DMS 273 (cell line): ENCODE results near the gene ZBED1.
"Not testable (repeated sequence)": the region's sequence is repeated elsewhere in the genome, so short reads cannot be mapped to it uniquely, and the experiment has no call there.

Experiments used
- DNase-seq: peaks from one replicate; lab custom pipeline; 2025; ENCODE audit not compliant: unreplicated experiment; lab: John Stamatoyannopoulos, UW

The ZBED1 gene

GRCh38 chrX:2477313-2477712 is 23.5 kb downstream of the ZBED1 start:
- DNase-seq, result not testable (repeated sequence)

DNA sequence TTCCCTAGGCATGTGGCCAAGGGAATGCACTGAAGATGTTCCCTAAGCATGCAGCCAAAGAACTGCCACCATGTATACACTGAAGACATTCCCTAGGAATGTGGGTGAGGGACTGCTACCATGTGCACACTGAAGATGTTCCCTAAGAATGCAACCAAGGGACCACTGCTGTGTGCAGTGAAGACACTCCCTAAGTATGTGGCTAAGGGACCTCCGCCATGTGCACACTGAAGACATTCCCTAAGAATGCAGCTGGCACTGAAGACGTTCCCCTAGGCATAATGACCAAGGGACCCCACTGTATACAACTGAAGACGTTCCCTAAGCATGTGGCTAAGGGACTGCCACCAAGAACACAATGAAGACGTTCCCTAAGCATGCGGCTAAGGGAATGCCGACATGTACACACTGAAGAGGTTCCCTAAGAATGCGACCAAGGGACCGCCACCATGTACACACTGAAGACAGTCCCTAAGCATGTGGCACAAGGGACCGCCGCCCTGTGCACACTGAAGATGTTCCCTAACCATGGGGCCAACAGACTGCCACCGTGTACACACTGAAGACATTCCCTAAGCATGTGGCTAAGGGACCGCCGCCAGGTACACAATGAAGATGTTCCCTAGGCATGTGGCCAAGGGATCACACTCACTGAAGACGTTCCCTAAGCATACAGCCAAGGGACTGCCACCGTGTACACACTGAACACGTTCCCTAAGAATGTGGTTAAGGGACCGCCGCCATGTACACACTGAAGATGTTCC is 25.6 kb downstream of the ZBED1 start:
- DNase-seq, result no peak

DNA sequence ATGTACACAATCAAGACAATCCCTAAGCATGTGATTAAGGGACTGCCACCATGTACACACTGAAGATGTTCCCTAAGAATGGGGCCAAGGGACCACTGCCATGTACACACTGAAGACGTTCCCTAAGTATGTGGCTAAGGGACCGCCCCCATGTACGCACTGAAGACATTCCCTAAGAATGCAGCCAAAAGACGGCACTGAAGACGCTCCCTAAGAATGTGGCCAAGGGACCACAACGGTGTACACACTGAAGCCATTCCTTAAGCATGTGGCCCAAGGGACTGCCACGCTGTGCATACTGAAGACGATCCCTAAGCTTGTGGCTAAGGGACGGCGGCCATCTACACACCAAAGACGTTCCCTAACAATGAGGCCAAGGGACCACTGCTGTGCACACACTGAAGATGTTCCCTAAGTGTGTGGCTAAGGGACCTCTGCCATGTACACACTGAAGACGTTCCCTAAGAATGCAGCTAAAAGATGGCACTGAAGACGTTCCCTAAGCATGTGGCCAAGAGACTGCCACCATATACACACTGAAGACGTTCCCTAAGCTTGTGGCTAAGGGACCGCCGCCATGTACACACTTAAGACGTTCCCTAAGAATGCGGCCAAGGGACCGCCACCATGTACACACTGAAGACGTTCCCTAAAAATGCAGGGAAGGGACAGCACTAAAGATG is 26.4 kb downstream of the ZBED1 start:
- no peak for DNase-seq

- DNase-seq, result not testable (repeated sequence)
Measured at GRCh38 chrX:2473064-2473463, 27.7 kb downstream of the ZBED1 start.

GRCh38 chrX:2471641-2472040 is 29.1 kb downstream of the ZBED1 start:
- no peak for DNase-seq

DNA sequence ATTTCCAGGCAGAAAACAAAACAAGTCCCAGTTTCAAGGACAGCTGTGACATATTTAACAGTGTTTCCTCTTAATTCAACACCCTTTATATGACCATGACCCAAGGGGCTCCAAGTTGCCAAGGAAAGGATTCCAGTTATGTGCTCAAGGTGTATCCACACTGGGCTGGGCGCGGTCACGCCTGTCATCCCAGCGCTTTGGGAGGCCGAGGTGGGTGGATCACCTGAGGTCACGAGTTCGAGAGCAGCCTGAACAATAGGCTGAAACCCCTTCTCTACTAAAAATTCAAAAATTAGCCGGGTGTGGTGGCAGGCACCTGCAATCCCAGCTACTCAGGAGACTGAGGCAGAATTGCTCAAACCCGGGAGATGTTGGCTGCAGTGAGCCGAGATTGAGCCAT is 29.6 kb downstream of the ZBED1 start:
- DNase-seq, result not testable (repeated sequence)

DNA sequence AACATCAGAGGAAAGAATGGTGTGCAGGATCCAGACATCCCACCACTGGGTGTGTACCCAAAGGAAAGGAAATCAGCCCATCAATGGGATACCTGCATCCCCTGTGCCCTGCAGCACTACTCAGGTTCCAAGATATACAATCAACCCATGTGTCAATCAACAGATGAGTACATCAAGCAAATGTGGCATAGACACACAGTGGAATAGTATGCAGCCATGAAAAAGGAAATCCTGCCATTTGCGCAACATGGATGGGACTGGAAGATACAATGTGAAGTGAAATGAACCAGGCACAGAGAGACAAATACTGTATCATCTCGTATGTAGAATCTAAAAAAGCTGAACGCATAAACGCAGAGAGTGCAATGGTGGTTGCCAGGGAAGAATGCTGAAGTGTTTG is 30.9 kb downstream of the ZBED1 start:
- not testable (repeated sequence) for DNase-seq

- no peak for DNase-seq
Measured at GRCh38 chrX:2469196-2469685, 31.5 kb downstream of the ZBED1 start.

DNA sequence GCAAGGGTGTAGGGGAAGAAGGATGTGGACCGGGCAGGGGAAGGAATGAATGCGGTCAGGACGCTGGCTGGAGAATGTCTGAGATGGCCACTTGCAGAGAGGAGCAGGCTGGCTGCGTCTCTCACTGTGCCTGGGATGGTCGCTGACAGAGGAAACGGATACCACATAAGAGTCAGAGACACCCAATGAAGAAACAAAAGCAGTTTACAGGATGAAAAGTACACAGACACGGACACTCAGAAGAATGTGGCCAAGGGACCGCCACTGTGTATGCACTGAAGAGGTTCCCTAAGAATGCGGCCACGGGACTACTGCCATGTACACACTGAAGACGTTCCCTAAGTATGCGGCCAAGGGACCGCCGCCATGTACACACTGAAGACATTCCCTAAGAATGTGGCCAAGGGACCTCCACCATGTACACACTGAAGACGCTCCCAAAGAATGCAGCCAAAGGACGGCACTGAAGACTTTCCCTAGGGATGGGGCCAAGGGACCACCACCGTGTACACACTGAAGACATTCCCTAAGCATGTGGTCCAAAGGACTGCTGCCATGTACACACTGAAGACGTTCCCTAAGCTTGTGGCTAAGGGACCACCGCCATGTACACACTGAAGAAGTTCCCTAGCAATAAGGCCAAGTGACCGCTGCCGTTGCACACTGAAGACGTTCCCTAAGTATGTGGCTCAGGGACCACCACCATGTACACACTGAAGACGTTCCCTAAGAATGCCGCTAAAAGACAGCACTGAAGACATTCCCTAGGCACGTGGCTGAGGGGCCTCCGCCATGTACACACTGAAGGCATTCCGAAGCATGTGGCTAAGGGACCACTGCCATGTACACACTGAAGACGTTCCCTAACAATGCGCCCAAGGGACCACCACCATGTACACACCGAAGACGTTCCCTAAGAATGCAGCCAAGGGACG is 32.2 kb downstream of the ZBED1 start:
- DNase-seq, result no peak

DNA sequence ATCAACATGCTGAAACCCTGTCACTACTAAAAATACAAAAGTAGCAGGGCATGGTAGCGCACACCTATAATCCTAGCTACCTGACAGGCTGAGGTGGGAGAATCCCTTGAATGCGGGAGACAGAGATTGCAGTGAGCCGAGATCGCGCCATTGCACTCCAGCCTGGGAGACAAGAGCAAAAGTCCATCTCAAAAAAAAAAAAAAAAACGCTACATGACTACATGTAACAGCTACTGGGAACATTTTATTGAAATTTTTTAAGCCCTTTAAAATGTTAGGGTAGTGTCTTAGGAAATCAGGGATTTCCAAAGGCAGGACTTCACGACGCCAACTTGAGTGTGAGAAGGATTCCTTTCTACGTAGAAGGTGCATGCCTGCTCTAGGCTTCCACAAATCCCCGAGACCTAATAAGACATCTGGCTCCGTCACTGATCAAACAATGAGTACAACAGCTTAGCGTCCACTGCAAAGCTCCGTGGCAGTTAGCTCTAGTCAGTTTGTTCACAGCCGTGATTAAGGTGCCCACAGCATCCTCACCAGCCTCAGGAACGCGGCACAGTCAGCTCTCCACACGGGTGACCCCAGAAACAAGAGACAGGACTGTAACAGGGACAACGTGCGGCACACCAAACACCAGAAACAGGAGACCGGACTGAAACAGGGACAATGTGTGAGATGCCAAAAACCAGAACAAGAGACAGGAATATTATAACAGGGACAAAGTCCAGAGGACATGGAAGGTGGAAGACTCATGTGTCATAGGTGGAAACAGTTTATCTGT is 33.7 kb downstream of the ZBED1 start:
- no peak for DNase-seq

- DNase-seq, result no peak
Measured at GRCh38 chrX:2464677-2465166, 36.1 kb downstream of the ZBED1 start.

- DNase-seq, result no peak
Measured at GRCh38 chrX:2463973-2464676, 36.7 kb downstream of the ZBED1 start.

DNA sequence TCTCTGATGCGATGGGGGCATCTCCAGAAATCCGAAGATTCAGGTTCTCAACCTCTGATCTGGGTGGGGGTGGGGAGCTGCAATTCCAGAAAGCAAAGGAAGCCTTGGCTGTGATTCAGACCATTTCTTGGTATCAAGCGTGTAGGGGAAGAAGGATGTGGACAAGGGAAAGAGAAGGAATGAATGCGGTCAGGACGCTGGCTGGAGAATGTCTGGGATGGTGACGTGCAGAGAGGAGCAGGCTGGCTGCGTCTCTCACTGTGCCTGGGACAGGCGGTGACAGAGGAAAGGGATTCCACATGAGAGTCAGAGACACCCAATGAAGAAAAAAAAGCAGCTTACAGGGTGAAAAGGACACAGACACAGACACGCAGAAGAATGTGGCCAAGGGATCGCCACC is 37.3 kb downstream of the ZBED1 start:
- DNase-seq, result not testable (repeated sequence)

GRCh38 chrX:2462780-2463179 is 38.0 kb downstream of the ZBED1 start:
- no peak for DNase-seq

- DNase-seq, result no peak
Measured at GRCh38 chrX:2462074-2462473, 38.7 kb downstream of the ZBED1 start.

GRCh38 chrX:2461711-2462016 is 39.1 kb downstream of the ZBED1 start:
- no peak for DNase-seq

GRCh38 chrX:2460821-2461710 is 39.7 kb downstream of the ZBED1 start:
- DNase-seq, result not testable (repeated sequence)

DNA sequence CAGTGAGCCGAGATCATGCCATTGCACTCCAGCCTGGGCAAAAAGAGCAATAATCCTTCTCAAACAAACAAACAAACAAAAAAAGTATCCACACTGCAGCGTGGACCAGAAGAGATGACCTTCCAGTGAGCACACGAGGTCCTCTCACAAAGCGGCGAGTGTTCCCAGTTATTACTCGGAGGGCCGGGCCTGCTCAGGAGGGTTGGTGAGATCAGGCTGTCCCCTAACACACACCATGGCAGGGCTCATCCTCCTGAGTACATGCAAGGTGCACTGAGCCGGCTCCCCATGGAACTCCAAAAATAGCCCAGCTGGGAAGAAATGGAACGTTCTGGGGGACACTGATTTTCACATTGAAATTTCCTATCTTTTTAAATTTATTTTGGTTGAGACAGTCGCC is 40.7 kb downstream of the ZBED1 start:
- not testable (repeated sequence) for DNase-seq

DNA sequence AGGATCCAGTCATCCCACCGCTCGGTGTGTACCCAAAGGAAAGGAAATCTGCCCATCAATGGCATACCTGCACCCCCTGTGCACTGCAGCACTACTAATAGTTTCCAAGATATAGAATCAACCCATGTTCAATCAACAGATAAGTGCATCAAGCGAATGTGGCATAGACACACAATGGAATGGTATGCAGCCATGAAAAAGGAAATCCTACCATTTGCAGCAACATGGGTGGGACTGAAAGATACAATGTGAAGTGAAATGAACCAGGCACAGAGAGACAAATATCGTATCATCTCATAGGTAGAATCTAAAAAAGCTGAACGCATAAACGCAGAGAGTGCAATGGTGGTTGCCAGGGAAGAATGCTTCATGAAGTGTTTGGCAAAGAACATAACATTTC is 42.5 kb downstream of the ZBED1 start:
- no peak for DNase-seq
